Endothelial cell of umbilical vein (primary cell): ENCODE results near the gene MTA1. TPM values are rescaled to one million over a fixed set of nuclear protein-coding genes. Genes with fewer than 3 reads are reported as not detected.

Source experiments
- BruUV-seq: library from RNA; stranded (reverse); fragments of 400-500 nt; replicated peaks from 2 replicates; lab custom pipeline; 2021; lab: Mats Ljungman, UMichigan
- CTCF ChIA-PET: fragments of 300-600, 350-600 bp; sonication (Branson Sonifier 250); formaldehyde crosslinking; loops from one replicate; lab custom pipeline; 2021; ENCODE audit warnings: antibody characterized with exemption, inconsistent platforms; lab: Charles Lee
- POLR2A ChIA-PET: fragments of 300-600, 350-600 bp; sonication (Branson Sonifier 250); formaldehyde crosslinking; loops from one replicate; lab custom pipeline; 2021; ENCODE audit warnings: antibody characterized with exemption, inconsistent platforms; lab: Charles Lee
- DNase-seq: peaks from one replicate; pipeline ENCODE4 v3.0.0-alpha.2; 2011; ENCODE audit warnings: low read depth, low spot score
- FAIRE-seq: peaks from 2 replicates; lab custom pipeline; 2011; peaks lifted over from hg19 to GRCh38; lab: Jason Lieb, UNC
- H2AFZ ChIP-seq: 2 replicates; pipeline ENCODE4 v1.6.0; 2012; ENCODE audit warnings: low read depth, low read length, control low read depth, inconsistent platforms
- H3K27ac ChIP-seq: 2 replicates; pipeline ENCODE4 v1.5.1; 2011; ENCODE audit warnings: low read depth, mild to moderate bottlenecking, control low read depth, low read length, moderate library complexity; ENCODE audit not compliant: insufficient read depth
- H3K27me3 ChIP-seq, 2 experiments: 2 replicates each; pipeline versions ENCODE4 v1.6.0 to v1.6.1; 2011; ENCODE audit warnings: low read length in 2 of 2, mixed read lengths in 1 of 2; ENCODE audit not compliant: control insufficient read depth in 2 of 2, insufficient read depth in 2 of 2
- H3K36me3 ChIP-seq, 2 experiments: 2 replicates in 1 of 2; 3 replicates in 1 of 2; pipeline ENCODE4 v1.5.1; 2011; ENCODE audit warnings: low read length in 2 of 2, mild to moderate bottlenecking in 1 of 2, moderate library complexity in 1 of 2; ENCODE audit not compliant: control insufficient read depth in 2 of 2, insufficient read depth in 2 of 2; ENCODE audit errors: extremely low read depth in 1 of 2
- H3K4me1 ChIP-seq: 3 replicates; pipeline ENCODE4 v1.5.1; 2011; ENCODE audit warnings: mild to moderate bottlenecking, low read length; ENCODE audit not compliant: control insufficient read depth, insufficient read depth; ENCODE audit errors: extremely low read depth
- H3K4me2 ChIP-seq: 2 replicates; pipeline ENCODE4 v1.6.1; 2011; ENCODE audit warnings: low read length, control low read depth, mixed read lengths; ENCODE audit not compliant: insufficient read depth
- H3K4me3 ChIP-seq, 3 experiments: fragments of 200-600 bp in 1 of 3; sonication (generic), shearing (Covaris generic) in 1 of 3; replicated peaks in 1 of 3; 2 replicates each; pipeline ENCODE4 v1.5.1; 2011 to 2016; ENCODE audit warnings: control low read depth in 3 of 3, low read length in 3 of 3, mild to moderate bottlenecking in 2 of 3, inconsistent platforms in 1 of 3, low read depth in 1 of 3, moderate library complexity in 1 of 3; ENCODE audit not compliant: insufficient read depth in 1 of 3
- H3K79me2 ChIP-seq: 2 replicates; pipeline ENCODE4 v1.6.0; 2012; ENCODE audit warnings: low read length, inconsistent platforms; ENCODE audit not compliant: control insufficient read depth, insufficient read depth
- H3K9ac ChIP-seq: replicated peaks from 2 replicates; pipeline ENCODE3; 2011; ENCODE audit warnings: low read length, control low read depth; ENCODE audit not compliant: insufficient read depth; ENCODE audit errors: extremely low read depth
- H3K9me1 ChIP-seq: replicated peaks from 3 replicates; pipeline ENCODE4 v1.6.0; 2011; ENCODE audit warnings: mild to moderate bottlenecking, low read length; ENCODE audit not compliant: control insufficient read depth, insufficient read depth; ENCODE audit errors: extremely low read depth
- H3K9me3 ChIP-seq: replicated peaks from 2 replicates; pipeline ENCODE4 v1.5.1; 2012; ENCODE audit warnings: low read length, inconsistent platforms; ENCODE audit not compliant: control insufficient read depth, insufficient read depth
- H4K20me1 ChIP-seq: replicated peaks from 2 replicates; pipeline ENCODE3; 2011; ENCODE audit warnings: mild to moderate bottlenecking, low read length; ENCODE audit not compliant: control insufficient read depth, insufficient read depth; ENCODE audit errors: extremely low read depth
- EZH2 ChIP-seq: IDR thresholded peaks from 2 replicates; pipeline ENCODE4 v1.6.1; 2012; ENCODE audit warnings: borderline replicate concordance, low read depth, mild to moderate bottlenecking, moderate library complexity, low read length, inconsistent platforms; ENCODE audit not compliant: severe bottlenecking
- JUN ChIP-seq: IDR thresholded peaks from 2 replicates; pipeline ENCODE4 v1.6.1; 2011; ENCODE audit warnings: borderline replicate concordance, low read depth; ENCODE audit not compliant: insufficient read length, insufficient read depth
- dilution Hi-C: fragments of 300-500 bp; cut with MboI; formaldehyde crosslinking; loops from one replicate; pipeline ENCODE4 v1.15.0; 2019; ENCODE audit warnings: low sequenced_read_pairs; ENCODE audit not compliant: extremely low pct_ligation_motif_present
- intact Hi-C: fragments of 100-400 bp; cut with micrococcal nuclease; formaldehyde crosslinking; loops from one replicate; pipeline ENCODE4 v1.10.0; 2022
- polyA plus RNA-seq, 4 experiments: library from polyadenylated mRNA; depleted of rRNA in 3 of 4; stranded (reverse) in 3 of 4; unstranded in 1 of 4; fragments of >200 nt; gene quantifications; 2 replicates each; pipeline versions ENCODE4 v1.2.1 to v1.2.3, GENCODE V29; 2011 to 2012; ENCODE audit warnings: missing spikeins in 1 of 4
- total RNA-seq: library from RNA; stranded (reverse); gene quantifications from 2 replicates; pipeline ENCODE4 v1.2.3, GENCODE V29; 2021
- TF ChIP-seq, protein P1 (sequence below), 2 donors: IDR thresholded peaks; 1 replicate in 1 of 2; 2 replicates in 1 of 2; pipeline ENCODE4 v1.5.1; 2011; ENCODE audit warnings: low read length in 2 of 2, mild to moderate bottlenecking in 2 of 2, moderate library complexity in 2 of 2, control low read depth in 1 of 2, inconsistent platforms in 1 of 2, low read depth in 1 of 2; ENCODE audit not compliant: insufficient read depth in 1 of 2; ENCODE audit errors: extremely low read depth in 1 of 2

MTA1 gene
- total and polyA plus RNA-seq, 2 donors (not counting 3 experiments of a cell fraction or from before 2014, with no cell fraction given): 85.2 to 167 TPM

GRCh38 chr14:105489542-105490266 lies 70.1 kb downstream of the MTA1 start:
- Histone ChIP-seq H3K36me3 (no peaks in the 10 kb centered on the region), H3K4me3 (peak overlapping the region; percentile 46 to 67 (median 51)), H2AFZ (peak overlapping the region; percentile 84), H3K27ac (peak overlapping the region; percentile 82), H3K9ac (peak overlapping the region; percentile 84), H3K9me1 (no peaks in the 10 kb centered on the region), H3K79me2 (peaks cover 3% of the 10 kb centered on the region), H3K4me2 (peak overlapping the region; percentile 75), H3K4me1 (peaks cover 2% of the 10 kb centered on the region), H3K9me3 (no peaks in the 10 kb centered on the region), H4K20me1 (no peaks in the 10 kb centered on the region), H3K27me3 (peaks cover 0 to 12% of the 10 kb centered on the region in 2 experiments)
- TF ChIP-seq JUN: no peak
- TF ChIP-seq, protein P1, sequence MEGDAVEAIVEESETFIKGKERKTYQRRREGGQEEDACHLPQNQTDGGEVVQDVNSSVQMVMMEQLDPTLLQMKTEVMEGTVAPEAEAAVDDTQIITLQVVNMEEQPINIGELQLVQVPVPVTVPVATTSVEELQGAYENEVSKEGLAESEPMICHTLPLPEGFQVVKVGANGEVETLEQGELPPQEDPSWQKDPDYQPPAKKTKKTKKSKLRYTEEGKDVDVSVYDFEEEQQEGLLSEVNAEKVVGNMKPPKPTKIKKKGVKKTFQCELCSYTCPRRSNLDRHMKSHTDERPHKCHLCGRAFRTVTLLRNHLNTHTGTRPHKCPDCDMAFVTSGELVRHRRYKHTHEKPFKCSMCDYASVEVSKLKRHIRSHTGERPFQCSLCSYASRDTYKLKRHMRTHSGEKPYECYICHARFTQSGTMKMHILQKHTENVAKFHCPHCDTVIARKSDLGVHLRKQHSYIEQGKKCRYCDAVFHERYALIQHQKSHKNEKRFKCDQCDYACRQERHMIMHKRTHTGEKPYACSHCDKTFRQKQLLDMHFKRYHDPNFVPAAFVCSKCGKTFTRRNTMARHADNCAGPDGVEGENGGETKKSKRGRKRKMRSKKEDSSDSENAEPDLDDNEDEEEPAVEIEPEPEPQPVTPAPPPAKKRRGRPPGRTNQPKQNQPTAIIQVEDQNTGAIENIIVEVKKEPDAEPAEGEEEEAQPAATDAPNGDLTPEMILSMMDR (IDR thresholded peaks at IDR 0.05; ENCODE audit: extremely low read depth in 1 of 2, insufficient read depth in 1 of 2, low read depth in 1 of 2, low read length in 2 of 2): peak; percentile 59 to 76
- TF ChIP-seq EZH2: peak; percentile 16
- dilution Hi-C loops: no loop called here
- ChIA-PET POLR2A (interaction anchor here (0.7 to 1.4 kb wide), 4 partner anchors 9 to 119 kb away, joined by 3 to 9 read pairs (median 4); no protein-coding TSS in a partner anchor), CTCF (interaction anchor here (0.5 to 5.1 kb wide), 33 partner anchors 8 to 446 kb away, joined by 3 to 239 read pairs (median 6); partner anchors contain the start of genes BRF1, BTBD6, NUDT14 and PACS2)
- peak; percentile 85 for DNase-seq
- intact Hi-C loops: loop anchor here (1.0 to 5.0 kb wide), 10 partner anchors 8 to 812 kb away; partner anchors contain the start of genes BRF1, CRIP2 and TEX22
- peak; percentile 87 for FAIRE-seq
- no TSS peak for BruUV-seq
